Stimulated activated CD4-positive, alpha-beta T cell treated with anti-CD3 and anti-CD28 coated beads, Interleukin-1b, Interleukin-23, amount 100 ng/mL, for 4 hours (primary cell): ENCODE data around the gene ANKDD1B.
"Not testable (repeated sequence)": the region's sequence is repeated elsewhere in the genome, so short reads cannot be mapped to it uniquely, and the experiment has no call there.

Experiments
- DNase-seq, 2 donors: peaks; one replicate each; pipeline ENCODE4 v3.0.0-alpha.2; 2020; ENCODE audit warnings: low read depth in 2 of 2

The ANKDD1B gene

DNA sequence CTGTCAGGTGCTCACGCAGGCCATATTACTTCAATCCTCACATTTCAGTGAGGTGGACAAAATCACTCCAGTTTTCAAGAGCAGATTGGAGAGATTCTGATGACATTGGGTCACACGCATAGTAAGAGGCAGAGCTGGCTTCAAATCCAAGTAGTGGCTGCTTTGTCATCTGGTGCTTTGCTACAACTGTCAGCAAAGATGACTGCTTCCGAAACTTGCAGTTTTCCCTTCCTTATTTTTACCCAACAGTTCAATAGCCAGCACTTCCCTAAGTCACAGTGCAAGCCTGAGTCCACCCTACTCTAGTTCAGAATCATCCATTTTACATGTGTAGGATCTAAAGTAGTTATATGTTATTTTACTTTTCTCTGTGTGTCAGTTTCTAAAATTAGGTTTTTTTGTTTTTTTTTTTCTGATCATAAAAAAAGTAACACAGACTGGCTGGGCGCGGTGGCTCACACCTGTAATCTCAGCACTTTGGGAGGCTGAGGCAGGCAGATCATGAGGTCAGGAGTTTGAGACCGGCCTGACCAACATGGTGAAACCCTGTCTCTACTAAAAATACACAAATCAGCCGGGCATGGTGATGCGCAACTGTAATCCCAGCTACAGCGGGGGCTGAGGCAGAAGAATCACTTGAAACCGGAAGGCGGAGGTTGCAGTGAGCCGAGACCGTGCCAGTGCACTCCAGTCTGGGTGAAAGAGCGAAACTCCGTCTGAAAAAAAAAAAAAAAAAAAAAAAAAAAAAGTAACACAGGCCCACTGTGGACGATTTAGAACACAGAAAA is 49.6 kb downstream of the ANKDD1B start:
- DNase-seq: no peak

DNA sequence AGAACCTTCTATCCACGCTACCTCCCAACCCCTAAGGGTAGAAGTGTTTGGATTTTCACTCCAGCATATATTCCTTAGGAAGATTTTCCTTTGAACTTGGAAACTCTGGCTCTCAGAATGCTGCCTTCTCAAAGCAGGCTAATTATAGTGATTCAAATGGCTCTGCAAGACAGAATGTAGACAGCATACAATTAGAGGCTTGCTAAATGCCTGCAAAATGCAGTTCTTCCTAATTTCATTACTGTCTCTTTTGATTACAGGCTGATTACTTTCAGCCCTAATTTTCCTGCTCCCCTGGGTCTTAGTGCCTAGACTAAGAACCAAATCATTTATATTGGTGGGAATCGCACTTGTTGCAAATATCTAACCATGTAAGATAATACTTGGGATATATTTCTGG is 50.8 kb downstream of the ANKDD1B start:
- DNase-seq: no peak

DNA sequence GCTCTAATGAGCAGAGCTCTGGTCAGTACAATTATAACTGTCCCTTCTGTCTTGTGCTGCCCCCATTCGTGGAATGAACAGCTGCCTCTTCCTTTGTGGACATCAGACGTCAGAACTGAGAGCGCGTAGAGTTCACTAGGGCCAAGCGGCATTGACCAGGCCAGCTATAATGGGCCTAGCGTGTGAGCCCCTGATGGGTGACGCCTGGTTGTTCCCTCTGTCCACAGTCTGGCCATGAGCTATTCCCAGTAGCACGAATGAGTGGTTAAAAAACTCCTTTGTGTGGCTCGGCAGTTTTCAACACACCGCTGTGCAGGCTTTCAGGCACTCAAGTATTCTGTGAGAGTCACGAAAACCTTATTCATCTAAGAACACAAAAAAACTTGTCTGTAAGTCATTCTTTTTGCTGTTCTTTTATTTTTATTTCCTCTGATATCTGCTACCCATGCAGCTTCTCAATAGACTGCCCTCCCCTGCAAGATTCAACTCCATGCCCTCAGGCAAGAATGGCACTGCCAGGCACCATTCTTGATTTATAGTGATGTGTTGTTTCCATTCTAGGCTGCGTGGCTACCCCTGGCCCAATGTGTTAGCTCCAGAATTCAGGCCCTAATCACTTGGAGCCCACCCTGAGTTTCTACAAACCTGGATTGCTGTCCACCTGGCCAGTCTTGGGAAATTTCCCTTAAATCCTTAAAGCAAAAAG is 52.5 kb downstream of the ANKDD1B start:
- no peak for DNase-seq

DNA sequence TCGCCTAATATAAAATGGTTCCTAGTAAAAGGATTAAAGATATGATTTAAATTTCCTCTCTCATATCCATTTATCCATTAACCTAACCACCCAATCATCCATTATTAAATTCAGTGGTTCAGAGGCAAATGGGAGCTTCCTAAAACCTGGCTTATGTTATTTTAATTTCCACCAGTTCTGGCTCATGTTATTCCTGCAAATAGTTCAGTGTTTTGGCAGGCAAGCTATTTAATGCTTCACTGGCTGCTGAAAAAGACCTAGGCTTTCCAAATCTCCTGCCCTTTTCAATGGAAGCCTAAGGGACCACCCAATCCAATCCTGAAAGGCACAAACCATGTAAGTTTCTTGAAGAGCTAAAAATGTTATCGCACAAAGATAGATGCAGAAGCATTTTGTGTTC is 53.7 kb downstream of the ANKDD1B start:
- no peak for DNase-seq

DNA sequence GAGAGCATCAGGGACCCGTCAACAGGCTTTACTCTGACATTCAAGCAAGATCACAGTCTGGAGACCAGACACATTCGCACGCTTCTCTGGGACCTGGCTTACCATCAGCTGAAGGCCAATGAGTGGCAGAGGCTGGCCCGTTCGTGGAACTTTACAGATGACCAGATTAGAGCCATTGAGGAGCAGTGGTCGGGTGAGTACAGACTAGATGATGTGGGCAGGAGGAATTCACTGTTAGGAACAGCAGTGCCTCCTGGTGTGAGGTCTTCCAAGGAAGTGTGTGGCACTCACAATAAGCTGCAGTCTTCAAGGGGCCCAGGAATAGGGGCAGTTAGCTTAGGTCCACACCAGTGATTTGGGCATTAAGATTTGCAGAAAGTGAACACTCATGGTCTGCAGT is 55.5 kb downstream of the ANKDD1B start:
- no peak for DNase-seq

DNA sequence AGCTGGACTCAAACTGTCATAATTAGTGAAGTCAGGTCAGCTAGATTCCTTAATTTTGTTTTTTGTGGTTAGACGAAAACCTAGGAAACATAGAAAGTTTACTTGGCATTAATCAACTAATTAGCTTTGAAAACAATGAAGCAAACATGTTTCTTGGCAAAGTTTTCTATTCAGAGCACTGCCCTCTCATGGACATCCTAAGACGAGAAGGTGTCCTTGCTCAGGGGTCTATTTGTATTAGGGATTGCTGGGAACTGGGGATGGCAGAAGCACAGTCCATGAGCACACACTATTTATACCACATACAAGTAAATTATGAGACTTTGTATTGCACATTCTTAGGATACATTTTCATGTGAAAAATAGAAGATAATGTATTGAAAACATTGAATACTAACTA is 56.3 kb downstream of the ANKDD1B start:
- no peak for DNase-seq

DNA sequence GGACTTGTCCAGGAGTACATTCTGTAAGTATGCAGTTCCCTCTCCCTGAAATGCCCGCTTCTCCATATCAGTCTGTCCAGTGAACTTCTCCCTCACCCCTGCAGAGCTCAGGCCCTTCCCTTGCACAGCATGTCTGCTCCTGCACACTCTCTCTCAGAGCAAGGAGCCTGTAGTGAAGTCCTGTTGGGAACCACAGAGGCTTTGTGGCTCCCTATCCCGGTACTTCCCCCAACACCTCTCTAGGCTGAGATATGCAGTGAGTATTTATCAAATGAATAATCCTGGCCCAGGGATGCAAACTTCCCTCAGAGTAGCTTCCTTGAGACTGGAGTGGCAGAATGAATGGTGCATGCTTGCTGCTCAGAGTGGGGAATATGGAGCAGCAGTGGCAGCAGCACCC is 57.2 kb downstream of the ANKDD1B start:
- no peak for DNase-seq

DNA sequence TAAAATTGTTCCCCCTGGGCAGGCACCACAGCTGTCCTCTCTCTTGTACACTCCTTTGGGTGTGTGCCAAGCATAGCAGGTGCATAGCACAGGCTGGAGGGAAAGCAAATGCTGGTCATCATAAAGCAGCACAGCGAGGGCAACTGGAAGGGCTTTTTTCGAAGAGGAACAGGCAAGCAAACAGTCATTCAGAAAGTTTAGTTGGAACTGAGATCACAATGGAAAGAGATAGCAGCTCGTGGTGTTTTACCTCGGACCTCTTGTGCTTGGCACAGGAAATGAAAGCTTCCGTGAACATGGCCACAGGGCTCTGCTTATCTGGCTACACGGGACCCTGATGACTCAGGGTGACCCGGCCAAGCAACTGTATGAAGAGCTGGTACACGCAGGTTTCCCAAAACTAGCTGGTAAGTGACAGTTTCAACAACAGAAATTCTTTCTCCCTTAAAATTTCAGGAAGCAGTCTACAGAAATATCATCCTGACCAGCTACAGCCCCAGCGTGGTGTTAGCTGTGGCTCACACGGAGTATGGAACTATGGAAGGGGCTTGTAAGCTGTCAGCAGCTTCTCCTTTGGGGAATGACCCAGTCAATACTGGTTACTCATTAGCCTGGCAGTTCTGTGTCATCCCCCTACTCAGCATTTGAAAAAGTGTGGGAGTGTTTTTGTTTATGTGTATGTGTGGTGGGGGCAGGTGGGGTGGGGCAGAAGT is 57.9 kb downstream of the ANKDD1B start:
- peak in 1 of 2 donors; percentile 16 for DNase-seq

DNA sequence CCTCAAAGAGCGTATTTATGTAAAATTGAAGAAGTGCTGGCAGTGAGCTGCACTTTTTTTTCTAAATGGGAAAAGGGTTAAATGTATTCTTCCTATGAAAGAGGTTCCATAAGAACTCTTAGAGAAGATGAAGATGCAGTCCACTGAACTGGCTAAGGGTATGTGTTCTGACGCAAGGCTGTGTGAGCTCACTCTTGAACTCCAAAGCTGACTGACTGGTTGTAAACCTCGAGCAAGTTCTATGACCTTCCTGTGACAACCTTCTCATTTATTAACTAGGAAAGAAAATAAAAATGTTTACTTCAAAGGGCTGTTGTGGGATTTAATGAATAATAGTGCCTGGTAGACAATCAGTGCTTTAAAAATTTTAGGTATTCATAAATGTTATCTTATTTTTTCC is 59.3 kb downstream of the ANKDD1B start:
- no peak for DNase-seq

DNA sequence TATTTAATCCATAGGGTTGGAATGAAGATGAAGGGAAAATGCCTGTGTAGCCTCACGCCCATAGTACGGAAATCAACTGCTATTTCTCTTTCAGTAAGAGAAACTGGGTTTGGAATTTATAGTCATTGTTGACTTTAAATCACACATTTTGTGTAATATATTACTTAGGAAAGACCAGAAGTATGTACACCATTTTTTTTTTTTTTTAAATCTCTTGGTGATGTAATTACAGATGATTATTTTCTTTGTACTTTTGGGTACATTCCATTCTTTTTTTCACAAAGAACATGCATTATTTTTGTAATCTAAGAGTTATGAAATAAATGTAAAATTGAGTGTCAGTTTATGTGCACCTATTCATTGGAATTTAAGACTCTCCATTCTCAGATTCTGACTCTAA is 60.3 kb downstream of the ANKDD1B start:
- no peak for DNase-seq

DNA sequence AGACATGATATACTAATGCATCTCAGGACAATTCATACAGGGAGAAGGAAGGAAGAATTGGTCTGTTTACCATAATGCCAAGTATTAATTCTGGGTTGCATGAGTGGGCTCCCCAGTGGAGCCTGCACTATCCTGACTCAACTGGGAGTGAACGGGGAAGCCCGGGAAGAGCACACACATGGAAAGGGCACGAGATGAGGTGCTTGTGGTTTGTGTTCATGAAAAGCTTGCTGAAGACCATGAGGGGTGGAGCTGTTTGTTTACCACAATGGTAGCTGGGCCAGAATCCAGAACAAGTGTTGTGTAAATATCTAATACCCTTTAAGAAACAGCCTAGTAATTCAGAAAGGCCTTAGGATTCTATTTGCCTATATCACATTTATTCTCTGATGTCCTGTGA is 61.4 kb downstream of the ANKDD1B start:
- no peak for DNase-seq

DNA sequence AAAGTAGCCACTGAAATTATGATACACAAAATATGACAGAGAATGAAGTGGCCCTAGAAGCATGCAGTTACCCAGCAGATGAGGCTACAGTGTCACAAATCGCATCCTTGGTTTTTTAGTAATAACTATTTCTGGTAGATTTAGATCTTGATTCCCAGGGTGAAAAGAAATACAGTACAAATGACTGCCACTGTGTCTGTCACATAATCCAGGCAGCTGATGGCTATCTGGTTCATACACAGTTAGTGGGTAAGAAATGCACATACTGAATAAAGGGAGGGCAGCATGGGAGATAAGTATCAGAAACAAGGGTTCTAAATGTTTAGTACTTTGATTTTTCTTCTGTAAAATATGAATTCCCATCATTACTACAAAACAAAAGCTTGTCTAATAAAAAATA is 64.5 kb downstream of the ANKDD1B start:
- DNase-seq: no peak

DNA sequence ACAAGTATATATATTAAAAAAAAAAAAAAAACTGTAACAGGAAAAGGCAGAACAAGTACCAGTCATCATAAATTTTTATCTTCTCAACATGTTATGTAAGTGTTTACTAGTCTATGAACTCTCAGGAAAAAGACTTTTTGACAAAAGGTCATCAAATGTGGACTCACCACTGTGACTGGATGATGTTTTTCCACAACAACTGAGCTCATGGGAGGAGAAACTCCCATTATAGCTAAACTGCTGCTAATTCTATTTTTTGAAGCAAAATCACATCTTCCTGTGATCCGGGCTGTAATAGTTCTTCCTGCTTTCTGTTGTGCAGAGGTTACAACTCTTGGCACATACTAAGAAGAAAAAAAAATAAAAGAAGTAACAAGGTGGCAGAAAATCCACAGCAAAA is 66.4 kb downstream of the ANKDD1B start:
- DNase-seq: no peak

DNA sequence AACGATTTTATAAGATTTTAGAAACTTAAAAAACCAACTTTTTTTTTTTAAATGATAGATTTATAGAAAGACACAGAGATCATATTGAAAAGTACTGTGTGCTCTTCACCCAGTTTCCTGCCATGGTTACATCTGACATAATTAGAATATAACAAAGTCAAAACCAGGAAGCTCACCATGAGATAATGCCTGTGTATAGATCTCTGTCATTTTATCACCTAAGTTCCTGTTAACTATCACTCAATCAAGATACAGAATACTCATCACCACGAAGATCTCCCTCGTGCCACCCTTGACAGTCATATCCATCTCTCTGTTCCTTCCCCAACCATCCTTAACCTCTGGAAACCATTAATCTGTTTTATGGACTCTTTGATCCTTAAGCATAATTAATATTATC is 66.9 kb downstream of the ANKDD1B start:
- DNase-seq: no peak

DNA sequence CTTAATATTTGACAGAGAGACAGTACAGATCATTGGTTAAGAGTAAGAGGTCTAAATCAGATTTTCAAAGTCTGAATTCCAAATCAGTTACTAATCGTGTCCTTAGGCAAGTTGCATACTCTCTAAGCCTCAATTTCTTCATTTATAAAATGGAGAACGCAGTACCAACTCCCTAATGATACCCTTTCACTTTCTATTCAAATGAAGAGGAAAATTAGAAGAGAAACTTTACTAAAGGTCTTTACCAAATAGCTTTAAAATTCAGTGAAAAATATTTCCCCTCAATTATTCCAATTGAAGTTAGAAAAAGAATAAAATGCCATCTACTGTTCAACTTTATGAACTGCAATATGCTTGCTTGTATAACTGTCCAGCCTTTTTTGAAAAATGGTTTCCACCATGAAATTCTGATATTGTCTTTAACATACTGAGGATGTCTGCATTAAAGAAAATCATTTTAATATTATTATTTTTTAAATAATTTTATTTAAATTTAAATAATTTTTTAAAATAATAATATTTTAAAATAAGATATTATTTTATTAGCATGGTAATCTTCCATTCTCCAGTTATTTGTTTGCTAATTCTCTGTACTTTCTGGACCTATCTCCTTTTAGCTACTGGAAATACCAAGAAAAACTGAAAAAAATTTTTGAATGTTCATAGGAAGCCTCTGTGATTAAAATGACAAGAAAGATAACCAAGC is 70.0 kb downstream of the ANKDD1B start:
- DNase-seq: no peak

DNA sequence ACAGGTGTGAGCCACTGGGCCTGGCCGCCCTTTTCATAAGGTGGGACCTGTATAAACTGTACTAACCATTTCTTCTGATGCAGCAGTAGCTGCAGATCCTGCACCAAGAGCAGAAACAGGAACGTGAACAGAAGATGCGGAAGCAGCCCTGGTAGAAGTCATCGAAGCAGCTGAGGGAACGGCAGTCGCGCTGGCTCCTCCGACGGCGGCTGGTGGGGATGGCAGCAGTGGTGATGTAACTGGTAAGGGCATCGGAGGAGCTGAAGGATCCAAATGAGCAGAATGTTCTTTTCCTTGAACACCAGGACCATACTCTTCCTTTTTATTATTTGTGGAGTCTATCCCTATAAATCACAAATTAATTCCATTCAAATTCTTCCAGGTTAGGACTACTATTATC is 73.9 kb downstream of the ANKDD1B start:
- no peak for DNase-seq

DNA sequence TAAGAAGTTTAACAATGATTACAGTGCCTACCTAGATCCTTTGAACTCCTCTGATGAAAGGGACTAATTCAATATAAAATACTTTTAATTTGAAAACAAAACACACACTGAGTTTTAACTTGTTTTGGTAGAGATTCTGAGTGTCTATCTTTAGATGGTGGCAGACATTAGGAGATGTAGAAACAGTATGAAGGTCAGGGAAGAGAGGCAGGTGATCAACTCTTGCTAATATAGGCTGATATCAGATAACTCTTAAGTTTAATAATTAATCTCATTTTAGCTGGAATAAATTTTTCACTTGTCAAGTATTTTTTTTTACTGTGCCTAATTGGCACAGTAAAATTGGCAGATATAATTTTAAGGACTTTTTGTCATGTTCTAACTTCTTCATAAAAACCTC is 75.2 kb downstream of the ANKDD1B start:
- DNase-seq: no peak

DNA sequence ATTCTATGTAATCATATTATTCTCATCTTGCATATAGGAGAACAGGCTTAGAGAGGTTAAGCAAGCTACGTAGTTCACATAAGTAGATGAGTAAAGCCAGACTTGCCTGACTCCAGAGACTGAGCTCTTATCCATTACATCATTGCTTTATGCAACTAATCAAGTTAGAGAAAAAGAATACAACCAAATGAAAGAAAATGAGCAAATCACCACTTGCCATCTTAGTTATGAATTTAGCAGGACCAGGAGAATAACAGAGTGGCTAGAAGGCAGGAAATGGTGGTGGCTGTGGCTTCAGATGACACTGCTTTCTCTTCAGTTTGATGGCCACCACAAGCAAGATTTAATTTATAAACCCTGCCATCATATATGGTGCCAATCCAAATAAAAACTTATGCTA is 79.4 kb downstream of the ANKDD1B start:
- DNase-seq: no peak

DNA sequence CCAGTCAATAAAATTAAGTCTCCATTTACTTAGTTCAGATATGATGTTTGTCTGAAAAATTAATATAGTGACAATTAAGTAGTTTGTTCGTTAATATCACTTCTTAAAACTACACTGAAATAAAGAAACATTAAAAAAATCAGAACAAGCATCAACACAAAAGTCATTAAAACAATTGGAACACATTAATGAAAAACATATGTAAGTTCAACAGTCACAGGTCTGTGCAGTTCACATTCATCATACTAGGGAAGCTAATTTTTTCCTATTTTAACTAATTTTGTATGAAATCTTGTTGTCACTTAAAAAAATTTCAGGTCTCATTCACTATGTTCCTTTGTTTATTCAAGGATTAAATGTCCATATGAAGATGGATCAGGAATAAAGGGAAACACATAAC is 83.5 kb downstream of the ANKDD1B start:
- no peak for DNase-seq

DNA sequence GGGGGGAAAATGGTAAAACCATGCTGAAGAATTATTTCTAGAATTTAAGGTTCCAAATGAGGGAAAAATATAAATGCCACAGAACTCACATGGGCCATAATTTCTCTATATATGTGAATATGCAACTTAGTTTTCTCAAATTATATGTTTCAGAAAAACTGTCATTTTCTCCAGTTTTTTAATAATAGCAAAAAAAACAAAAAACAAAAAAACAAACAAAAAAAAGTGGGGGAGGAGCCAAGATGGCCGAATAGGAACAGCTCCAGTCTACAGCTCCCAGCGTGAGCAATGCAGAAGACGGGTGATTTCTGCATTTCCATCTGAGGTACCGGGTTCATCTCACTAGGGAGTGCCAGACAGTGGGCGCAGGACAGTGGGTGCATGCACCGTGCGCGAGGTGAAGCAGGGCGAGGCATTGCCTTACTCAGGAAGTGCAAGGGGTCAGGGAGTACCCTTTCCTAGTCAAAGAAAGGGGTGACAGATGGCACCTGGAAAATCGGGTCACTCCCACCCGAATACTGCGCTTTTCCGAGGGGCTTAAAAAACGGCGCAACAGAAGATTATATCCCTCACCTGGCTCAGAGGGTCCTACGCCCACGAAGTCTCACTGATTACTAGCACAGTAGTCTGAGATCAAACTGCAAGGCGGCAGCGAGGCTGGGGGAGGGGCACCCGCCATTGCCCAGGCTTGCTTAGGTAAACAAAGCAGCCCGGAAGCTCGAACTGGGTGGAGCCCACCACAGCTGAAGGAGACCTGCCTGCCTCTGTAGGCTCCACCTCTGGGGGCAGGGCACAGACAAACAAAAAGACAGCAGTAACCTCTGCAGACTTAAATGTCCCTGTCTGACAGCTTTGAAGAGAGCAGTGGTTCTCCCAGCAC is 84.5 kb downstream of the ANKDD1B start:
- not testable (repeated sequence) for DNase-seq

DNA sequence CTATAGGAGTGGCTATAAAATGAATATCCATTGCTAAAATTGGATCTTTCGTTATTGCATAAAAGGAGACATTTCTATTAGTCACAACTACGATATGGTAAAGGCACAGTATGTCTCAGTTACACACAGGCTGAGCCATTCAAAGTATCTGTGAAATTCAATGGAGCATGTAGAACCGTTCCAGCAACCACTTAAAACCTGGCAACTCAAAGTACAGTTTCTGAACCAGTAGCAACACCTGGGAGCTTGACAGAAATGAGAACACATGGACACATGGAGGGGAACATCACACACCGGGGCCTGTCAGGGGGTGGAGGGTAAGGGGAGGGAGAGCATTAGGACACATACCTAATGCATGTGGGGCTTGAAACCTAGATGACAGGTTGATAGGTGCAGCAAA is 90.6 kb downstream of the ANKDD1B start:
- no peak for DNase-seq
